Liver (tissue), 9 donors: ENCODE results near the gene PACS1. TPM values are rescaled to one million over a fixed set of nuclear protein-coding genes. Genes with fewer than 3 reads are reported as not detected.

ENCODE experiments used
- DNase-seq: peaks from one replicate; pipeline ENCODE4 v3.0.0-alpha.2; 2017; ENCODE audit warnings: low spot score
- H3K27ac ChIP-seq, 2 donors: one replicate each; pipeline ENCODE4 v1.7.0; 2013; ENCODE audit warnings: inconsistent platforms in 2 of 2, low read length in 2 of 2, control low read depth in 1 of 2, low read depth in 1 of 2, mild to moderate bottlenecking in 1 of 2
- H3K27me3 ChIP-seq, 4 donors: one replicate each; pipeline versions ENCODE4 v1.6.1 to v1.7.0; 2013; ENCODE audit warnings: low read length in 3 of 4, inconsistent platforms in 1 of 4, mild to moderate bottlenecking in 1 of 4, moderate library complexity in 1 of 4; ENCODE audit not compliant: control insufficient read depth in 4 of 4, insufficient read depth in 4 of 4
- H3K36me3 ChIP-seq, 4 donors: one replicate each; pipeline versions ENCODE4 v1.6.1 to v1.7.0; 2013; ENCODE audit warnings: low read length in 3 of 4, mild to moderate bottlenecking in 3 of 4, low read depth in 1 of 4, moderate library complexity in 1 of 4; ENCODE audit not compliant: control insufficient read depth in 4 of 4, insufficient read depth in 3 of 4
- H3K4me1 ChIP-seq, 4 donors: one replicate each; pipeline versions ENCODE4 v1.6.1 to v1.7.0; 2013; ENCODE audit warnings: low read length in 3 of 4, mild to moderate bottlenecking in 3 of 4, moderate library complexity in 1 of 4; ENCODE audit not compliant: control insufficient read depth in 4 of 4, insufficient read depth in 4 of 4
- H3K4me3 ChIP-seq, 3 donors: one replicate each; pipeline versions ENCODE4 v1.6.1 to v1.7.0; 2013; ENCODE audit warnings: low read length in 3 of 3, control low read depth in 1 of 3, low read depth in 1 of 3, mild to moderate bottlenecking in 1 of 3
- H3K9ac ChIP-seq, 2 donors: one replicate each; pipeline ENCODE4 v1.7.0; 2013; ENCODE audit warnings: low read length in 2 of 2, mild to moderate bottlenecking in 2 of 2, moderate library complexity in 2 of 2, control low read depth in 1 of 2, low read depth in 1 of 2
- H3K9me3 ChIP-seq, 4 donors: one replicate each; pipeline versions ENCODE4 v1.6.1 to v1.7.0; 2013; ENCODE audit warnings: low read length in 3 of 4; ENCODE audit not compliant: control insufficient read depth in 4 of 4
- EGR1 ChIP-seq, 2 donors: IDR thresholded peaks; 2 replicates each; pipeline ENCODE4 v1.6.1; 2016 to 2018; ENCODE audit warnings: antibody characterized with exemption in 2 of 2, low read depth in 2 of 2
- FOXA1 ChIP-seq: IDR thresholded peaks from 2 replicates; pipeline ENCODE4 v1.6.1; 2016; ENCODE audit warnings: antibody characterized with exemption
- FOXA2 ChIP-seq: IDR thresholded peaks from 2 replicates; pipeline ENCODE4 v1.6.1; 2016; ENCODE audit warnings: antibody characterized with exemption
- GABPA ChIP-seq, 2 donors: IDR thresholded peaks in 1 of 2; conservative IDR thresholded peaks in 1 of 2; 2 replicates each; pipeline ENCODE4 v1.6.1; 2016; ENCODE audit warnings: antibody characterized with exemption in 2 of 2, mild to moderate bottlenecking in 1 of 2, moderate library complexity in 1 of 2
- HNF4A ChIP-seq, 2 donors: conservative IDR thresholded peaks; 2 replicates each; pipeline ENCODE4 v1.6.1; 2016; ENCODE audit warnings: antibody characterized with exemption in 2 of 2, mild to moderate bottlenecking in 2 of 2
- HNF4G ChIP-seq: IDR thresholded peaks from 2 replicates; pipeline ENCODE4 v1.6.1; 2016; ENCODE audit warnings: antibody characterized with exemption
- NR2F2 ChIP-seq: IDR thresholded peaks from 2 replicates; pipeline ENCODE4 v1.6.1; 2016; ENCODE audit warnings: antibody characterized with exemption
- RAD21 ChIP-seq, 2 donors: IDR thresholded peaks; 2 replicates each; pipeline ENCODE4 v1.6.1; 2016; ENCODE audit warnings: antibody characterized with exemption in 2 of 2, mild to moderate bottlenecking in 2 of 2
- RXRA ChIP-seq, 2 donors: IDR thresholded peaks; 2 replicates each; pipeline ENCODE4 v1.6.1; 2017 to 2018; ENCODE audit warnings: antibody characterized with exemption in 2 of 2, mild to moderate bottlenecking in 1 of 2
- SP1 ChIP-seq: IDR thresholded peaks from 2 replicates; pipeline ENCODE4 v1.6.1; 2018; ENCODE audit warnings: antibody characterized with exemption, mild to moderate bottlenecking
- TAF1 ChIP-seq: conservative IDR thresholded peaks from 2 replicates; pipeline ENCODE4 v1.6.1; 2016; ENCODE audit warnings: antibody characterized with exemption, mild to moderate bottlenecking
- YY1 ChIP-seq: IDR thresholded peaks from 2 replicates; pipeline ENCODE4 v1.6.1; 2016; ENCODE audit warnings: antibody characterized with exemption, mild to moderate bottlenecking
- WGBS: extraction: QIAGEN DNeasy Blood & Tissue Kit; methylation state at CpG from one replicate; pipeline ENCODE4 v1.1.7; 2013; 5-methylcytosine and 5-hydroxymethylcytosine counted together
- polyA plus RNA-seq, 2 donors: library from polyadenylated mRNA; stranded (reverse) in 1 of 2; unstranded in 1 of 2; fragments of 200-250 nt in 1 of 2; fragments of >200 nt in 1 of 2; fragmentation: Nextera tagmentation in 1 of 2; extraction: Ambion mirVana in 1 of 2; gene quantifications; one replicate each; pipeline versions ENCODE4 v1.2.1 to v1.2.3, GENCODE V29; 2013 to 2015
- total RNA-seq, 2 donors: library from RNA; depleted of rRNA; stranded (reverse); fragments of >200 nt; gene quantifications; one replicate each; pipeline ENCODE4 v1.2.3, GENCODE V29; 2014
- TF ChIP-seq, protein P1 (sequence below): IDR thresholded peaks from 2 replicates; pipeline ENCODE4 v1.6.1; 2016; ENCODE audit warnings: antibody characterized with exemption
- TF ChIP-seq, protein P2 (sequence below): IDR thresholded peaks from 2 replicates; pipeline ENCODE4 v1.6.1; 2016; ENCODE audit warnings: antibody characterized with exemption, mild to moderate bottlenecking
- TF ChIP-seq, protein P3 (sequence below): fragments of 150-350 bp; IDR thresholded peaks from 2 replicates; pipeline ENCODE4 v1.5.1; 2017; ENCODE audit warnings: improper control_type of control experiment, low read depth, low read length; ENCODE audit not compliant: missing input control
- TF ChIP-seq, protein P4 (sequence below): IDR thresholded peaks from 2 replicates; pipeline ENCODE4 v1.6.1; 2016; ENCODE audit warnings: antibody characterized with exemption
- TF ChIP-seq, protein P5 (sequence below): IDR thresholded peaks from 2 replicates; pipeline ENCODE4 v1.6.1; 2016; ENCODE audit warnings: antibody characterized with exemption
- donor health status: healthy.
- donor health status: healthy.
- donor health status: healthy.
- donor health status: healthy.
- donor health status: healthy.

PACS1 gene
- total and polyA plus RNA-seq, 4 donors = 2.7 to 9.1 (median 7.3) TPM

DNA sequence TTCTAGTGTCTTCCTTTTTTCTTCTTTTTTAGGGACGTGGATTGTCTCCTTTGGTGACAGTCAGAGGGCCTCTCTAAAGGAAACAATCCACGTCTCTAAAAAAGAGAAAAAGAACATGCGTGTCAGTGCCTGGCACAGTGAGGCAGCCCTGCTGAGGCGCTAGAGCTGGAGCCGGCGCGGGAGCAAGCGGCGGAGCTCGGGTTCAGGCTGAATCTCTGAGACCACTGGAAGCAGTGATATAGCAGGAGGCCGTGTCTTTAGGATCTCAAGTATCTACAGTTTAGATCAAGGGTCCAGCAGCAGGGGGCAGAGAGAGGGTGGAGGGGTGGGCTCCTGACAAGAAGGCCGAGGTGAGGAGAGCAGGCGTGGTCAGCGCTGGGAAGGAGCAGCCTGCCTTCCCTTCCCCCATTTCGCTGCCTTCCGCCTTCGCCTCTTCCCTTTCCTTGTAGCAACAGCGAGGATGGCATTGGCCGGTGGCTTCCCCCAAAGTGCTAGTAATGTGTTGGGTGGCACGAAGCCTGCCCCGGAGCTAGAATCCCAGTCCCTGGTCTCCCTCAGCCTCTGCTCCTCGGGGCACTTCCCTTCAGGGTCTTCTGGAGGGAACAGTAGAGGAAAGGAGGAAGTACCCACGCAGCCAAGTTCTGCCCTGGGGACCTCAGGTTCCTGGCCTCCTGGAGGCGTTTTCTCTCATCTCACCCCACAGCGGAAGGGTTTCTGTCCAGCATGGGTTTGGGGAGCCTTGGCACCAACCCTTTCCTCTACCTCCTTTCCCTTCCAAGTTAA lies 170.1 kb downstream of the PACS1 start:
- Histone ChIP-seq H3K27ac (no peak overlapping the region), H3K9ac (no peak overlapping the region), H3K9me3 (no peaks in the 10 kb centered on the region), H3K4me3 (no peak overlapping the region), H3K36me3 (peaks cover 0 to 28% (median 2%) of the 10 kb centered on the region in 4 donors), H3K4me1 (no peaks in the 10 kb centered on the region), H3K27me3 (no peaks in the 10 kb centered on the region)
- TF ChIP-seq HNF4A (conservative IDR thresholded peaks at IDR 0.05) (no peak), FOXA2 (no peak), GABPA (IDR thresholded peaks at IDR 0.05 in 1 of 2, conservative IDR thresholded peaks at IDR 0.05 in 1 of 2) (no peak), SP1 (no peak), YY1 (no peak), HNF4G (no peak), NR2F2 (no peak), FOXA1 (no peak), TAF1 (no peak), RAD21 (IDR thresholded peaks at IDR 0.05) (no peak), RXRA (IDR thresholded peaks at IDR 0.05) (no peak)
- TF ChIP-seq, protein P1, sequence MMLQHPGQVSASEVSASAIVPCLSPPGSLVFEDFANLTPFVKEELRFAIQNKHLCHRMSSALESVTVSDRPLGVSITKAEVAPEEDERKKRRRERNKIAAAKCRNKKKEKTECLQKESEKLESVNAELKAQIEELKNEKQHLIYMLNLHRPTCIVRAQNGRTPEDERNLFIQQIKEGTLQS = no peak
- TF ChIP-seq, protein P2, sequence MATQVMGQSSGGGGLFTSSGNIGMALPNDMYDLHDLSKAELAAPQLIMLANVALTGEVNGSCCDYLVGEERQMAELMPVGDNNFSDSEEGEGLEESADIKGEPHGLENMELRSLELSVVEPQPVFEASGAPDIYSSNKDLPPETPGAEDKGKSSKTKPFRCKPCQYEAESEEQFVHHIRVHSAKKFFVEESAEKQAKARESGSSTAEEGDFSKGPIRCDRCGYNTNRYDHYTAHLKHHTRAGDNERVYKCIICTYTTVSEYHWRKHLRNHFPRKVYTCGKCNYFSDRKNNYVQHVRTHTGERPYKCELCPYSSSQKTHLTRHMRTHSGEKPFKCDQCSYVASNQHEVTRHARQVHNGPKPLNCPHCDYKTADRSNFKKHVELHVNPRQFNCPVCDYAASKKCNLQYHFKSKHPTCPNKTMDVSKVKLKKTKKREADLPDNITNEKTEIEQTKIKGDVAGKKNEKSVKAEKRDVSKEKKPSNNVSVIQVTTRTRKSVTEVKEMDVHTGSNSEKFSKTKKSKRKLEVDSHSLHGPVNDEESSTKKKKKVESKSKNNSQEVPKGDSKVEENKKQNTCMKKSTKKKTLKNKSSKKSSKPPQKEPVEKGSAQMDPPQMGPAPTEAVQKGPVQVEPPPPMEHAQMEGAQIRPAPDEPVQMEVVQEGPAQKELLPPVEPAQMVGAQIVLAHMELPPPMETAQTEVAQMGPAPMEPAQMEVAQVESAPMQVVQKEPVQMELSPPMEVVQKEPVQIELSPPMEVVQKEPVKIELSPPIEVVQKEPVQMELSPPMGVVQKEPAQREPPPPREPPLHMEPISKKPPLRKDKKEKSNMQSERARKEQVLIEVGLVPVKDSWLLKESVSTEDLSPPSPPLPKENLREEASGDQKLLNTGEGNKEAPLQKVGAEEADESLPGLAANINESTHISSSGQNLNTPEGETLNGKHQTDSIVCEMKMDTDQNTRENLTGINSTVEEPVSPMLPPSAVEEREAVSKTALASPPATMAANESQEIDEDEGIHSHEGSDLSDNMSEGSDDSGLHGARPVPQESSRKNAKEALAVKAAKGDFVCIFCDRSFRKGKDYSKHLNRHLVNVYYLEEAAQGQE = no peak
- TF ChIP-seq, protein P3, sequence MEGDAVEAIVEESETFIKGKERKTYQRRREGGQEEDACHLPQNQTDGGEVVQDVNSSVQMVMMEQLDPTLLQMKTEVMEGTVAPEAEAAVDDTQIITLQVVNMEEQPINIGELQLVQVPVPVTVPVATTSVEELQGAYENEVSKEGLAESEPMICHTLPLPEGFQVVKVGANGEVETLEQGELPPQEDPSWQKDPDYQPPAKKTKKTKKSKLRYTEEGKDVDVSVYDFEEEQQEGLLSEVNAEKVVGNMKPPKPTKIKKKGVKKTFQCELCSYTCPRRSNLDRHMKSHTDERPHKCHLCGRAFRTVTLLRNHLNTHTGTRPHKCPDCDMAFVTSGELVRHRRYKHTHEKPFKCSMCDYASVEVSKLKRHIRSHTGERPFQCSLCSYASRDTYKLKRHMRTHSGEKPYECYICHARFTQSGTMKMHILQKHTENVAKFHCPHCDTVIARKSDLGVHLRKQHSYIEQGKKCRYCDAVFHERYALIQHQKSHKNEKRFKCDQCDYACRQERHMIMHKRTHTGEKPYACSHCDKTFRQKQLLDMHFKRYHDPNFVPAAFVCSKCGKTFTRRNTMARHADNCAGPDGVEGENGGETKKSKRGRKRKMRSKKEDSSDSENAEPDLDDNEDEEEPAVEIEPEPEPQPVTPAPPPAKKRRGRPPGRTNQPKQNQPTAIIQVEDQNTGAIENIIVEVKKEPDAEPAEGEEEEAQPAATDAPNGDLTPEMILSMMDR = no peak
- TF ChIP-seq, protein P4, sequence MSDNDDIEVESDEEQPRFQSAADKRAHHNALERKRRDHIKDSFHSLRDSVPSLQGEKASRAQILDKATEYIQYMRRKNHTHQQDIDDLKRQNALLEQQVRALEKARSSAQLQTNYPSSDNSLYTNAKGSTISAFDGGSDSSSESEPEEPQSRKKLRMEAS = no peak
- DNase-seq = no peak
- 93% methylated on average over 25 of the region's 25 CpGs for WGBS

DNA sequence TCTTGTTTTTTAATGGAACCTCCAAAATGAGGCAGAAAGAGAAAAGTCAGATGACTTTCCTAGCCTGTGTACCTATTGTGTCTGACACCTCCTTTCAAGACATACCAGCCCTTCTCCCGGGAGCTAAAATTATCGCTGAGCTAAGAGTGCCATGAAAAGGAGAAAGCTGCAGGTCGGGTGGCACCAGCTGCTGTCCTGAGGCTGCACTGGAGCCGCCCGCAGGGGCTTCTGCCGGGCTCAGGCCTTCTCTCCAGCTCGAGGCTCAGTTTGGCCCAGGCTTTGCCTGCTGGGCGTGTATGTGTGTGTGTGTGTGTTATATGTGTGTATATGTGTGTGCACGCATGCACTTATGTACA lies 170.7 kb downstream of the PACS1 start:
- DNase-seq = no peak
- no peak overlapping the region for H3K27ac ChIP-seq
- TF ChIP-seq, protein P5, sequence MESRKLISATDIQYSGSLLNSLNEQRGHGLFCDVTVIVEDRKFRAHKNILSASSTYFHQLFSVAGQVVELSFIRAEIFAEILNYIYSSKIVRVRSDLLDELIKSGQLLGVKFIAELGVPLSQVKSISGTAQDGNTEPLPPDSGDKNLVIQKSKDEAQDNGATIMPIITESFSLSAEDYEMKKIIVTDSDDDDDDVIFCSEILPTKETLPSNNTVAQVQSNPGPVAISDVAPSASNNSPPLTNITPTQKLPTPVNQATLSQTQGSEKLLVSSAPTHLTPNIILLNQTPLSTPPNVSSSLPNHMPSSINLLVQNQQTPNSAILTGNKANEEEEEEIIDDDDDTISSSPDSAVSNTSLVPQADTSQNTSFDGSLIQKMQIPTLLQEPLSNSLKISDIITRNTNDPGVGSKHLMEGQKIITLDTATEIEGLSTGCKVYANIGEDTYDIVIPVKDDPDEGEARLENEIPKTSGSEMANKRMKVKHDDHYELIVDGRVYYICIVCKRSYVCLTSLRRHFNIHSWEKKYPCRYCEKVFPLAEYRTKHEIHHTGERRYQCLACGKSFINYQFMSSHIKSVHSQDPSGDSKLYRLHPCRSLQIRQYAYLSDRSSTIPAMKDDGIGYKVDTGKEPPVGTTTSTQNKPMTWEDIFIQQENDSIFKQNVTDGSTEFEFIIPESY = no peak
- TF ChIP-seq HNF4G (no peak), EGR1 (IDR thresholded peaks at IDR 0.05; ENCODE audit: low read depth in 2 of 2) (no peak), NR2F2 (no peak), RAD21 (IDR thresholded peaks at IDR 0.05) (no peak), GABPA (IDR thresholded peaks at IDR 0.05 in 1 of 2, conservative IDR thresholded peaks at IDR 0.05 in 1 of 2) (no peak)
- TF ChIP-seq, protein P1 = no peak
- H3K27me3 ChIP-seq = no peaks in the 10 kb centered on the region
- no peak overlapping the region for H3K9ac ChIP-seq
- 90% methylated on average over 9 of the region's 9 CpGs for WGBS
- no peaks in the 10 kb centered on the region for H3K9me3 ChIP-seq
- no peak overlapping the region for H3K4me3 ChIP-seq
- H3K4me1 ChIP-seq = no peaks in the 10 kb centered on the region
- peaks cover 0 to 24% (median 2%) of the 10 kb centered on the region in 4 donors for H3K36me3 ChIP-seq
